Measurements from ENCODE around the gene NOXA1.

- TF ChIP-seq CTCF (IDR thresholded peaks at IDR 0.05; ENCODE audit: low read depth, low read length) (no peak), POLR2A (IDR thresholded peaks at IDR 0.05; ENCODE audit: extremely low read depth, insufficient read length) (no peak)
These were observed 10.2 kb downstream of the NOXA1 start for GRCh38 chr9:137433349-137433915.
